ENCODE data around the gene SOX4. TPM values are rescaled to one million over a fixed set of nuclear protein-coding genes. Genes with fewer than 3 reads are reported as not detected.
A peak's percentile ranks its signal among the peaks of the same experiment; 100 is the strongest.

SOX4 gene
- total RNA-seq, 6 donors from 2014 or later, result 16.4 to 23.4 (median 20.7) TPM

- TF ChIP-seq POLR2AphosphoS5 (IDR thresholded peaks at IDR 0.05) (no peak), CTCF (IDR thresholded peaks at IDR 0.05) (peak in 4 of 6 experiments; percentile 22 to 78 (median 58)), EP300 (IDR thresholded peaks at IDR 0.05) (no peak), POLR2A (IDR thresholded peaks at IDR 0.05) (peak in 1 of 4 donors; percentile 10)
- Histone ChIP-seq H3K27ac (peak overlapping the region; percentile 84 to 98 (median 89)), H3K27me3 (no peaks in the 10 kb centered on the region), H3K4me3 (peak overlapping the region; percentile 59 to 82 (median 72)), H3K9me3 (no peaks in the 10 kb centered on the region), H3K4me1 (peaks cover 13 to 27% (median 20%) of the 10 kb centered on the region in 4 donors), H3K36me3 (no peaks in the 10 kb centered on the region)
- ATAC-seq (ENCODE audit: low FRiP score in 2 of 2), result peak in 1 of 2 donors; percentile 4
- WGBS, 2 donors, result 2 to 3% methylated on average over 50 to 63 of the region's 108 CpGs
- DNase-seq, result peak; percentile 41 to 90
Measured at GRCh38 chr6:21595285-21596144, 2.0 kb downstream of the SOX4 start.

- Histone ChIP-seq H3K4me3 (peak overlapping the region; percentile 59 to 82 (median 72)), H3K27ac (peak overlapping the region; percentile 84 to 98 (median 89)), H3K36me3 (no peaks in the 10 kb centered on the region), H3K9me3 (no peaks in the 10 kb centered on the region), H3K4me1 (peaks cover 13 to 27% (median 20%) of the 10 kb centered on the region in 4 donors), H3K27me3 (no peaks in the 10 kb centered on the region)
- ATAC-seq (ENCODE audit: low FRiP score in 2 of 2), result peak; percentile 39 to 42
- WGBS, 2 donors, result 1 to 2% methylated on average over 43 of the region's 43 CpGs
- DNase-seq, result peak; percentile 39 to 86
- TF ChIP-seq POLR2AphosphoS5 (IDR thresholded peaks at IDR 0.05) (no peak), EP300 (IDR thresholded peaks at IDR 0.05) (no peak), POLR2A (IDR thresholded peaks at IDR 0.05) (peak in 2 of 4 donors; percentile 15 to 21), CTCF (IDR thresholded peaks at IDR 0.05) (no peak)
Measured at GRCh38 chr6:21596145-21596948, 2.8 kb downstream of the SOX4 start.

- peaks cover 13 to 27% (median 20%) of the 10 kb centered on the region in 4 donors for H3K4me1 ChIP-seq
- peak in 1 of 2 donors; percentile 31 for ATAC-seq (ENCODE audit: low FRiP score in 2 of 2)
- TF ChIP-seq EP300 (IDR thresholded peaks at IDR 0.05) (no peak), POLR2A (IDR thresholded peaks at IDR 0.05) (no peak), POLR2AphosphoS5 (IDR thresholded peaks at IDR 0.05) (no peak), CTCF (IDR thresholded peaks at IDR 0.05) (peak; percentile 18 to 54 (median 43))
- H3K27me3 ChIP-seq, result no peaks in the 10 kb centered on the region
- peak overlapping the region; percentile 84 to 98 (median 89) for H3K27ac ChIP-seq
- no peaks in the 10 kb centered on the region for H3K9me3 ChIP-seq
- DNase-seq, result no peak
- no peaks in the 10 kb centered on the region for H3K36me3 ChIP-seq
- peak overlapping the region; percentile 59 to 82 (median 72) for H3K4me3 ChIP-seq
- WGBS, 2 donors, result 3 to 6% methylated on average over 14 of the region's 14 CpGs
Measured at GRCh38 chr6:21596949-21597682, 3.6 kb downstream of the SOX4 start.

- Histone ChIP-seq H3K4me1 (peaks cover 13 to 23% (median 16%) of the 10 kb centered on the region in 4 donors), H3K4me3 (peak overlapping the region; percentile 16 to 82 (median 72)), H3K27me3 (no peaks in the 10 kb centered on the region), H3K9me3 (no peaks in the 10 kb centered on the region), H3K27ac (peak overlapping the region in 2 of 4 donors; percentile 0 to 98), H3K36me3 (no peaks in the 10 kb centered on the region)
- ATAC-seq (ENCODE audit: low FRiP score in 2 of 2) (no peak), DNase-seq (no peak)
- WGBS, 2 donors, result 6 to 9% methylated on average over 14 of the region's 14 CpGs
- TF ChIP-seq POLR2A (IDR thresholded peaks at IDR 0.05) (no peak), EP300 (IDR thresholded peaks at IDR 0.05) (no peak), CTCF (IDR thresholded peaks at IDR 0.05) (no peak), POLR2AphosphoS5 (IDR thresholded peaks at IDR 0.05) (no peak)
Measured at GRCh38 chr6:21597801-21598673, 4.5 kb downstream of the SOX4 start.

Measured in upper lobe of left lung (tissue), 6 donors.